A549 treated with ZK216348 at 1 μM for 4 hours (cell line): Measurements from ENCODE around the gene GDI2. TPM values are rescaled to one million over a fixed set of nuclear protein-coding genes. Genes with fewer than 3 reads are reported as not detected.

Experiments used
- total RNA-seq: library from RNA; stranded (reverse); fragments of 200-300 nt; extraction: Qiagen RNA extraction; gene quantifications from 5 replicates; pipeline ENCODE4 v1.2.3, GENCODE V29; 2022; ENCODE audit warnings: low read depth

GDI2 gene
- total RNA-seq = 197 to 320 TPM (median 207 TPM) in 5 replicates

DNA sequence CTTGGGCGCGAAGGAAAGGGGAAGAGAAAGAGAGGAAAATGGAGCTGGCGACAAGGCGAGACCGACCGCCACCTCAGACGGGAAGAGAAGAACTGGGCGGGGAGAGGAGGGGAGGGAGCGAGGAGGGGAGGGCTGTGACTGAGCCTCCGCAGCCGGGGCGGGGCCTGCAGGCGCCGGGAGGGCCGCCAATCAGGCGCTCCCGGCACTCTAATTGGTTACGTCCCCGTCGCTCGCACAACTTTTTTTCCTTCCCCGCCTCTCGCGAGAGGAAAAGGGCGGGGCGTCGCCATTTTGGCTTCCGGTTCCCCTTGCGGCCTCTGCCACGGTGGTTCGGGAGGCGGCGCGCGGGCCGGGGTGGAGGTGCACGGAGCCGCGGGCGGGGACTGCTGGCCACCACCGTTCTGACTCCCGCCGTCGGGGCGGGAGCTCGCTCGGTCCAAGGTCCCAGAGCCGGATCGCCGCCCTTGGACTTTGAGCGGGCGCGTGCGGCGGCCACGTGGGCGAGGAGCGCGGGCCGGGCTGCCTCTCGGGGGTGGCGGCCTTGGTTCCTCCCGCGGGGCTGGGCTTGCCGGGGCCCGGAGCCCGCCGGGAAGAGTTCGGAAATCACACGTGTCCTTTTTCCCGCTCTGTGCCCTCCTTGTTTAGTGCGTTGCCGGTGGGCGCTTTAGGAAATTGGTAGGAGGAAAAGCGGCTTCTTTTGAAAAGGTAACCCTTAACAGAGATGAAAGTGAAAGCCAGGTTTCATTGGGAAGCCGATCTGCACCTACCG lies at the start of gene GDI2:
TSS of gene GDI2 (minus strand) at position 94 of the 769 bp plus-strand sequence. CDS start 176 bp downstream, outside the sequence.

Other genes starting within 250 kb of the GDI2 start
- 18.2 to 24.5 TPM (median 21.1 TPM) in 5 replicates for gene ASB13, start 146.8 kb downstream of the GDI2 start, total RNA-seq
- 22.4 to 45.5 TPM (median 35.6 TPM) in 5 replicates for gene TASOR2, start 128.6 kb downstream of the GDI2 start, total RNA-seq
- 7.8 to 12.4 TPM (median 11.2 TPM) in 5 replicates for gene ANKRD16, start 76.5 kb upstream of the GDI2 start, total RNA-seq
- gene FBH1, start 76.8 kb upstream of the GDI2 start, total RNA-seq = 36.1 to 41.3 TPM (median 40.2 TPM) in 5 replicates
- gene IL15RA, start 164.1 kb upstream of the GDI2 start, total RNA-seq = 2.2 to 4.0 TPM (median 3.3 TPM) in 5 replicates
- gene IL2RA, start 248.9 kb upstream of the GDI2 start, total RNA-seq = not detected in 5 replicates